Mucosa of descending colon (tissue), 3 donors: ENCODE data around the gene COX15. TPM values are rescaled to one million over a fixed set of nuclear protein-coding genes. Genes with fewer than 3 reads are reported as not detected.
A peak's percentile ranks its signal among the peaks of the same experiment; 100 is the strongest.

Source experiments
- ATAC-seq: fragments of 200-7000 bp; cut with Tn5 transposase; one replicate; pipeline ENCODE4 v1.9.1; 2020; ENCODE audit warnings: mild to moderate bottlenecking, moderate library complexity
- DNase-seq, 3 donors: peaks; one replicate each; pipeline ENCODE4 v3.0.0-alpha.2; 2020
- H3K36me3 ChIP-seq: fragments of 200-600 bp; one replicate; pipeline ENCODE4 v1.8.0; 2021; ENCODE audit warnings: low read depth, mild to moderate bottlenecking
- H3K4me1 ChIP-seq: fragments of 200-600 bp; one replicate; pipeline ENCODE4 v1.8.0; 2021; ENCODE audit warnings: low read depth, mild to moderate bottlenecking
- H3K4me3 ChIP-seq: fragments of 200-600 bp; one replicate; pipeline ENCODE4 v1.8.0; 2021; ENCODE audit warnings: mild to moderate bottlenecking
- H3K9me3 ChIP-seq: fragments of 200-600 bp; one replicate; pipeline ENCODE4 v1.8.0; 2021; ENCODE audit warnings: mild to moderate bottlenecking
- CTCF ChIP-seq: fragments of 200-600 bp; IDR thresholded peaks from one replicate; pipeline ENCODE4 v1.8.0; 2022; ENCODE audit warnings: antibody characterized with exemption, mild to moderate bottlenecking
- intact Hi-C, 2 donors: fragments of 100-400 bp; cut with DNase I in 1 of 2; cut with micrococcal nuclease in 1 of 2; formaldehyde crosslinking; loops; one replicate each; pipeline versions ENCODE4 v1.11.0 to v1.11.1; 2022; cut with DNase I, micrococcal nuclease
- total RNA-seq, 3 donors: library from RNA; stranded (reverse); fragmentation: NEBNext Ultra II Directional in 2 of 3; extraction: Animal tissue kit (Norgen Biotek cat#: 25700) in 2 of 3; gene quantifications; one replicate each; pipeline versions ENCODE4 v1.2.1 to v1.2.4, GENCODE V29; 2021 to 2023
- donor health status: DM: no; HTN: no; CAD: no; lungs with moderate emphysema.
- donor health status: DM: no; HTN: no; CAD: no.
- donor health status: DM: no; HTN: yes; CAD: no.

The COX15 gene
- total RNA-seq, 3 donors from 2014 or later: 34.0 to 51.3 (median 46.1) TPM

GRCh38 chr10:99698504-99699080, 33.3 kb downstream of the COX15 start:
- DNase-seq: no peak

GRCh38 chr10:99695761-99696160, 36.2 kb downstream of the COX15 start:
- no peak for ATAC-seq
- TF ChIP-seq CTCF: no peak
- Histone ChIP-seq H3K9me3 (no peaks in the 10 kb centered on the region), H3K4me3 (no peak overlapping the region), H3K4me1 (no peaks in the 10 kb centered on the region), H3K36me3 (no peaks in the 10 kb centered on the region)
- no peak for DNase-seq
- intact Hi-C loops: no loop called here

More at GRCh38 chr10:99698504-99699080, 33.3 kb downstream of the COX15 start:
- Histone ChIP-seq H3K4me3 (no peak overlapping the region), H3K4me1 (no peaks in the 10 kb centered on the region), H3K9me3 (no peaks in the 10 kb centered on the region), H3K36me3 (no peaks in the 10 kb centered on the region)
- no peak for TF ChIP-seq CTCF
- no peak for ATAC-seq
- intact Hi-C loops: no loop called here

- H3K9me3 ChIP-seq: no peaks in the 10 kb centered on the region
- no peak for ATAC-seq
- DNase-seq: no peak
- intact Hi-C loops: no loop called here
- no peak for TF ChIP-seq CTCF
- H3K4me1 ChIP-seq: no peaks in the 10 kb centered on the region
- no peak overlapping the region for H3K4me3 ChIP-seq
- no peaks in the 10 kb centered on the region for H3K36me3 ChIP-seq
Measured at GRCh38 chr10:99693933-99694583, 37.9 kb downstream of the COX15 start.

GRCh38 chr10:99689461-99689860, 42.5 kb downstream of the COX15 start:
- Histone ChIP-seq H3K4me1 (no peaks in the 10 kb centered on the region), H3K36me3 (no peaks in the 10 kb centered on the region), H3K4me3 (no peak overlapping the region), H3K9me3 (no peaks in the 10 kb centered on the region)
- intact Hi-C loops: no loop called here
- ATAC-seq (no peak), DNase-seq (no peak)
- TF ChIP-seq CTCF: no peak

- intact Hi-C loops: no loop called here
- peak in 1 of 3 donors; percentile 43 for DNase-seq
Measured at GRCh38 chr10:99685597-99685967, 46.3 kb downstream of the COX15 start.

More at GRCh38 chr10:99685597-99685967, 46.3 kb downstream of the COX15 start:
- TF ChIP-seq CTCF: no peak
- ATAC-seq: peak; percentile 89
- H3K36me3 ChIP-seq: no peaks in the 10 kb centered on the region
- H3K9me3 ChIP-seq: no peaks in the 10 kb centered on the region
- H3K4me1 ChIP-seq: peaks cover 10% of the 10 kb centered on the region
- no peak overlapping the region for H3K4me3 ChIP-seq
